Activated T-cell treated with anti-CD3 and anti-CD28 coated beads, Interleukin-2, amount 50 U/mL, for 4 hours (primary cell): ENCODE data around the gene ALDH7A1. TPM values are rescaled to one million over a fixed set of nuclear protein-coding genes. Genes with fewer than 3 reads are reported as not detected.
"Not testable (repeated sequence)": the region's sequence is repeated elsewhere in the genome, so short reads cannot be mapped to it uniquely, and the experiment has no call there.

Source experiments
- ATAC-seq, 2 donors: fragments of 200-7000 bp; cut with Tn5 transposase; one replicate each; pipeline ENCODE4 v1.10.0; 2021
- DNase-seq: peaks from one replicate; pipeline ENCODE4 v3.0.0-alpha.2; 2020
- H3K27me3 Mint-ChIP-seq: one replicate; pipeline ENCODE4 v1.8.0; 2021; ENCODE audit warnings: low read depth, mixed read lengths
- H3K36me3 Mint-ChIP-seq: one replicate; pipeline ENCODE4 v1.8.0; 2022; ENCODE audit warnings: mixed read lengths; ENCODE audit not compliant: insufficient read depth
- H3K4me1 Mint-ChIP-seq: one replicate; pipeline ENCODE4 v1.8.0; 2021; ENCODE audit warnings: low read depth, mixed read lengths
- H3K4me3 Mint-ChIP-seq: one replicate; pipeline ENCODE4 v1.8.0; 2021; ENCODE audit warnings: mild to moderate bottlenecking, moderate library complexity, mixed read lengths
- H3K9me3 Mint-ChIP-seq: one replicate; pipeline ENCODE4 v1.8.0; 2021; ENCODE audit warnings: mixed read lengths
- total RNA-seq, 3 donors: library from RNA; stranded (reverse); gene quantifications; one replicate each; pipeline ENCODE4 v1.2.1, GENCODE V29; 2021

The ALDH7A1 gene
- total RNA-seq, 3 donors from 2014 or later = 1.1 to 1.5 (median 1.4) TPM

DNA sequence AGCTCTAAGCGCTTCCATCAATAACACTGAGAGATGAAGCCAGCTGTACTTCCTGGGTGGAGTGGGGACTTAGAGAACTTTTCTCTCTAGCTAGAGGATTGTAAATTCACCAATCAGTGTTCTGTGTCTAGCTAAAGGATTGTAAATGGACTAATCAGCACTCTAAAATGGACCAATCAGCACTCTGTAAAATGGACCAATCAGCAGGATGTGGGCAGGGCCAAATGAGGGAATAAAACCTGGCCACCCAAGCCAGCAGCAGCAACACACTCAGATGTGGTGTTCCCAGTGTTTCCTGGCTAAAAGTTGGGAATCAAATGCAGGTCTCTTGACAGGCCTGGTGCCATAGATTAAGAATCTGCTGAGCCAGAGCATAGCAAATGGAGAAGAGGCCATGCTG, 60.5 kb downstream of the ALDH7A1 start:
- no peak for ATAC-seq
- H3K9me3 Mint-ChIP-seq = no peaks in the 10 kb centered on the region
- no peak overlapping the region for H3K4me3 Mint-ChIP-seq
- DNase-seq = no peak
- no peaks in the 10 kb centered on the region for H3K4me1 Mint-ChIP-seq
- no peaks in the 10 kb centered on the region for H3K27me3 Mint-ChIP-seq
- no peaks in the 10 kb centered on the region for H3K36me3 Mint-ChIP-seq

DNA sequence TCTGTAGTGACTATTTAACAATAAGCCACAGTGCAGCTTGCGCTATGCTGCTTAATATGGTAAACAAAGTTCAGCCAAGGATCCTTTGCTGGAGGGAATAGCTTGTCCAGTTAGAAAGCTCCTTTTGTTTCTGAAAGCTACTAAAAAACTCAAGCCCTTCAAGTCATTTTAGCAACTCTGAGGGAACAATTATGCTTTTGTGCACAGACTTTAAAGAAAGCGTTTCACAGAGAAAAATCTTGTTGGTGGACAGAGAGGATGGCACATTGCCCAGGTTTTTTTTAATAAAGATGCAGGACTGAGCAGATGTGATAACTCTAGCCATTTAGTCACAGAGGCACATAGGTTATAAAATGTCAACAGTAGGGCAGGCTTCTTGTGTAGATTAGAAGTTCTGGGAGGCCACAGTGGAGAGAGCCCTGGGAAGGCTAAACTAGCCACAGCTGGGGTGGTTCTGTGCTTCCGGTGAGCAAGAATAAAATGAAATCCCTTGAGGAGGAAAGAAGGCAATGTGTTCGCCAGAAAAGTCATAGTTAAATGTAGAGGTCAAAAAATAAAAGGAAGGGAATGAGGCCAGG, 63.4 kb downstream of the ALDH7A1 start:
- Mint-ChIP-seq H3K9me3 (no peaks in the 10 kb centered on the region), H3K4me1 (no peaks in the 10 kb centered on the region), H3K36me3 (no peaks in the 10 kb centered on the region), H3K4me3 (no peak overlapping the region), H3K27me3 (no peaks in the 10 kb centered on the region)
- no peak for DNase-seq
- ATAC-seq = no peak

DNA sequence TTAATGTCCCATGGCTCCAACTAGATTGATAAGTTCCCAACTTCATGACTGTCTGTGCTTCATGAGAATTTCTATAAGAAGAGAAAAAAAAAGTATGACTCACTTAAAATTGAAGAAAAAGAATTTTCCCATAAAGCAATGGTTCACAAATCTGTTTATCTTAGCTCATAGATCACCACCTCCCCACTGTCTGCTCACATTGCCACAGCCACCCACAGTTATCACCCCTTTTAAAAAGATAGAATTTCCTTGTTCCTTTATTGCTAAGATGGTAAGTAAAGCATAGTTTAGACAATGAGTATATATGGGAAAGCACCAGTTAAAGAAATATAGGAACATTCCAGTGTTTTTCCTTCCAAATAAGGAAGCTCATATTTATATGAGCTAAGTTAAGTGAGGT, 67.1 kb downstream of the ALDH7A1 start:
- DNase-seq = no peak
- H3K27me3 Mint-ChIP-seq = no peaks in the 10 kb centered on the region
- no peaks in the 10 kb centered on the region for H3K36me3 Mint-ChIP-seq
- H3K9me3 Mint-ChIP-seq = no peaks in the 10 kb centered on the region
- no peak for ATAC-seq
- H3K4me3 Mint-ChIP-seq = no peak overlapping the region
- H3K4me1 Mint-ChIP-seq = no peaks in the 10 kb centered on the region

DNA sequence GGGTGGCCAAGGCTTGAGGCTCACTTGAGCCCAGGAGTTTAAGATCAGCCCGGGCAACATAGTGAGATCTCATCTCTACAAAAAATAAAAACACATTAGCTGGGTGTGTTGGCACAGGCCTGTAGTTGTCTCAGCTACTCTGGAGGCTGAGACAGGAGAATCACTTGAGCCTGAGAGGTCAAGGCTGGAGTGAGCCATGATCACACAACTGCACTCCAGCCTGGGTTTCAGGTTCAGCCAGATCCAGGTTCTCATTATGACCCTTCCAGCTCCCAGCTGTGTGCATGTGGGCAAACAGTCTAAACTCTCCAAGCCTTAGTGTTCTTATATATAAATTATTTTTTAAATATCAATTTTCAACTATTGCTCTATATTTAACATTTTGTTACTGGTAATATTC, 67.9 kb downstream of the ALDH7A1 start:
- Mint-ChIP-seq H3K36me3 (no peaks in the 10 kb centered on the region), H3K4me3 (no peak overlapping the region), H3K9me3 (no peaks in the 10 kb centered on the region), H3K27me3 (no peaks in the 10 kb centered on the region), H3K4me1 (no peaks in the 10 kb centered on the region)
- DNase-seq = no peak
- no peak for ATAC-seq

DNA sequence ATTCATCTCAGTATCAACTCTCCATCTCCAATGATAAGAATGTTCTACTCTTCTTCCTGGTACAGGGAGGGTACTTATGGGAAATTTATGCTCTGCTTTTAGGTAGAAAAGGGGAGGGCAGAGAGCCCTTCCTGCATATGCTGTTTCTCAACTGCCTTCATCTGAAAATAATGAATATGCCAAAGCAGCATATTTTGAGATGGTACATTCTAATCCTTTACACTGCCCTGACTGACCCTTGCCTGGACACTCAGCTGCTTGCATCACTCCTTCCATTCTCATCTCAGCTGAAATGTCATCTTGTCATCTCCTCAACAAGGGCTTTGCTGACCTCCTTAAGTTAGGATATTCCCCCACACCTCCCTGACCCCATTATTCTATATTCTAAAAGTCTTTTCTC, 68.5 kb downstream of the ALDH7A1 start:
- Mint-ChIP-seq H3K36me3 (no peaks in the 10 kb centered on the region), H3K4me3 (no peak overlapping the region), H3K27me3 (no peaks in the 10 kb centered on the region), H3K9me3 (no peaks in the 10 kb centered on the region), H3K4me1 (no peaks in the 10 kb centered on the region)
- DNase-seq = no peak
- no peak for ATAC-seq

DNA sequence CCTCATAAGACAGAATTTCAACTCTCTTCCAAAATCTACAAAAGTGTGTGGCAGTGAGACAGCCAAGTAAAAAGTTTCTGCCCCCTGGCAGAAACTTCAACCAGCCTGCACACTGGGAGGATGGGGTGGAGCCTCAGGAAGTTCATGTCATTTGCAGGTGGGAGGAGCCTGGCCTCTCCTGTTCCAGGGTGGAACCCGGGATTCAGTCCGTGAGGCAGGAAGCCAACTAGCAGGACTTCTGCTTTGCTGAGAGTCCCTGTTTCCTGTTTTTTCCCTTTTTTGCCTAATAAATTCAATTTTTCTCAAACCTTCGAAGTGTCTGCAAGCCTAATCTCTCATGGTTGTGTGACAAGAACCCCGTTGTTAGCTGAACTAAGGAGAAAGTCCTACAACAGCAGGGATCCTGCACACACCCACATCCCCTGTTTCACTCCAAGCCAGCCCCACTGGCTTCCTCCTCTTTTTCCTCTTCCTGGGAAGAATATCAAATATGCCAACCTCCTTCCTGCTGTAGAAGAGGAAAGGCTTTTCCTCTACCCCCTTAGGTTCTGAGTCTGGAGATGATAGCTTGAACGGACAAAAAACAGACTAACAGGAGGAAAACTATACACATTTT, 69.3 kb downstream of the ALDH7A1 start:
- H3K27me3 Mint-ChIP-seq = no peaks in the 10 kb centered on the region
- no peak for DNase-seq
- H3K4me3 Mint-ChIP-seq = no peak overlapping the region
- no peaks in the 10 kb centered on the region for H3K4me1 Mint-ChIP-seq
- ATAC-seq = no peak
- no peaks in the 10 kb centered on the region for H3K36me3 Mint-ChIP-seq
- H3K9me3 Mint-ChIP-seq = no peaks in the 10 kb centered on the region

DNA sequence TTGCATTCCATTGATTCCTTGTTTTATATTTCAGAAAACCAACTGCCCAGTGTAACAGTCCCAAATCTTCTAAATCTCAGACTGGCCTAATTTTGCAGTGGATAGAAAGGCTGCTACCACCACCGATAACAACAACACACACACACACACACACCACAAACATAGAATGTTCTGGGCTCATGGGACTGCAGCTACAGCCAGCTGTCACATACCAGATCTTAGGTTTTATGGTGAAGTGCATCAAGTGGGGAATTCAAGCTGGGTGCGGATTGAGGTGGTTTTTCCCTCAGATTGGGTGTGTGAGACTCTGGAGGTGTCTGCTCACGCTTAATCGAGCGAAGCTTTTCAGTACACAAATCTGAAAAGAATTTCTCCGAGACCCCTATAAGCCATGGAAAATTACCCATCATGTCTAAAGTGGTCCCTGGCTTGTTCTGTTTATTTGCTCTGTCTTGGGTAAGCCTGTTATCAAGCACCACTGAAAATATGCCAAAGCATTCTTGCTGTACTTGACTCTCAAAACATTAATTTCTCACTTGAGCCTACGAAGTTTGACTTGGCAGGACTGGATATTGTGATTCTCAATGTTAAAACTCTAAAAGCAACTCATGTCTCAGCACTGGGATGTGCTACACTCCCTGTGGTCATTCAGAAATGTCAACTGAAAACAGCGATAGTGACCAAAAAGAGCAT, 71.1 kb downstream of the ALDH7A1 start:
- no peaks in the 10 kb centered on the region for H3K9me3 Mint-ChIP-seq
- H3K27me3 Mint-ChIP-seq = no peaks in the 10 kb centered on the region

DNA sequence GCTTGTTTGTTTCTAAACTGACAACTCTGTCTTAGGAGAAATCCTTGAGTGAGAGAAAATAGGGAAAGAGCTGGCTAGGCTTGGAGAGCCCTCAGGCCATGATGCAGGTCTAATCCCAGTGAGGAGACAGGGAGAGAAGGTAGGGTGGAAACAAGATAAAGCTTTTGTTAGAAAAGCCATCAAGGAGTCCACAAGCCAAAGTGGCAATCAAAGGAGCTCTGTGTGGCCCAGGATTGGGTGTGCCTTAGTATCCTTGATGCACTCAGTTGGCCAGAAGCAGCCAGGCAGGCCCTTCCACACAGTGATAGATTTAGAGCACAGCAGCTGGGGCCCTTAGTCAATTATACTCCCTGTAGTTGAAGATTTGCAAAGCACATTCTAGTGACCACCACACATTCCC, 73.9 kb downstream of the ALDH7A1 start:
- Mint-ChIP-seq H3K36me3 (no peaks in the 10 kb centered on the region), H3K27me3 (no peaks in the 10 kb centered on the region), H3K4me3 (no peak overlapping the region), H3K9me3 (no peaks in the 10 kb centered on the region), H3K4me1 (no peaks in the 10 kb centered on the region)
- ATAC-seq (no peak), DNase-seq (no peak)

More for the DNA sequence above, 71.1 kb downstream of the ALDH7A1 start:
- ATAC-seq (no peak), DNase-seq (no peak)
- Mint-ChIP-seq H3K36me3 (no peaks in the 10 kb centered on the region), H3K4me3 (no peak overlapping the region), H3K4me1 (no peaks in the 10 kb centered on the region)

DNA sequence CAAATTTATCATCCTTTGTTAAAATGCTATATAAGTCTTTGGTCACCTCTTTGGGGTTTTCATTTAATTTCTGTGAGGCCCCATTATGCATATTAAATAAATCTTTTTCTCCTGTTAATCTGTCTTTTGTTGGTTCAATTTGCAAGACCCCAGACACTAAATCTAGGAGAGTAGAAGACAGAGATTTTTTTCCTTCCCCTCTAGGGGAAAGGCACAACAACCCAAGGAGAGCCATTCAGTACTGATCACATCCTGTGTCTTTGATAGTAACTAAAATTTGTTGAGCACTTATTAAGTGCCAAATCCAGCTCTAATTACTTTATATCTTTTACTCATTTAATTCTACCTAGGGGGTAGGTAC, 74.4 kb downstream of the ALDH7A1 start:
- ATAC-seq (no peak), DNase-seq (no peak)
- Mint-ChIP-seq H3K4me1 (no peaks in the 10 kb centered on the region), H3K4me3 (no peak overlapping the region), H3K36me3 (no peaks in the 10 kb centered on the region), H3K9me3 (no peaks in the 10 kb centered on the region), H3K27me3 (no peaks in the 10 kb centered on the region)

DNA sequence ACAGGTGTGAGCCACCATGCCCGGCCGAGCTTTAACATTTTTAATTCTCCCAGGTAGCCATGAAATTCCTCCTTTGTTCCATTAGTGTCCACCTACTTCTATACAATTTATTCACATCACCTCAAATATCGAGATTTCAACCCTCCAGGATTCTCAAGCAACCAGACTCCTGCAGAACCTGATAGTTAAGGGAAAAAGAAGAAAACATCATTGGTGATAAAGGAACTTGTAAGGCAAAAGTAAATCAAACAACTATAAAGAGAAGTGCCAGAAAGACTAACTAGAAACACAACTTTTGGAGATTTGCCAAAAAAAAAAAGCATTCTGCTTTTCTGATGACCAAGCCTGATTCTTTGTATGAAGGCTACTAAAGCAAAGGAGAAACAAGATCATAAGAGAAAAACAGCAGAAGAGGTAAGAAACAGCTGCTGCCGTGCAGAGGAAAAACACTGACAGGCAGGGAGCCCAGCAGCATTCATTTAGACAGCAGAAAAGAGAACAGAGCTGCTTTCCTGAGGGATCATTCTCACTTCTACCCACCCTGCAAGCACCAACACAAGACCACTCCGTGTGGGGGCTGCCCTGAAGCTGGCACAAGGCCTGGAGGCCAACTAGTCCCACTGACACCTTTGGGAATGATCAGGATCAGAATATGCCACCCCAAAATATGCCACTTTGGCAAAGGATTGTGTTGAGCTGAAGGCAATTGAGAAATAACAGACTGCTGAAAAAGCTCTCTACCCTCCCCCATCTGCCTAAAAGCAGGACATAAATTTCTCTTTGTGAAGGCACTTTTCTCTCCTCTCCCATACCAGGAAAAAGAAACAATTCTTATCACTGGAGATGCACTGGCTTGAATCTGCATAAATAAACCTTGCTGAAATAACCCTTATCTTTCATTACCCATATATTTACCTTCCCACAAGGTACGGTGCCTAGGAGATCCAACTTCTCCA, 75.1 kb downstream of the ALDH7A1 start:
- no peaks in the 10 kb centered on the region for H3K36me3 Mint-ChIP-seq
- H3K27me3 Mint-ChIP-seq = no peaks in the 10 kb centered on the region
- H3K4me1 Mint-ChIP-seq = no peaks in the 10 kb centered on the region
- no peaks in the 10 kb centered on the region for H3K9me3 Mint-ChIP-seq
- no peak overlapping the region for H3K4me3 Mint-ChIP-seq
- no peak for ATAC-seq
- no peak for DNase-seq

DNA sequence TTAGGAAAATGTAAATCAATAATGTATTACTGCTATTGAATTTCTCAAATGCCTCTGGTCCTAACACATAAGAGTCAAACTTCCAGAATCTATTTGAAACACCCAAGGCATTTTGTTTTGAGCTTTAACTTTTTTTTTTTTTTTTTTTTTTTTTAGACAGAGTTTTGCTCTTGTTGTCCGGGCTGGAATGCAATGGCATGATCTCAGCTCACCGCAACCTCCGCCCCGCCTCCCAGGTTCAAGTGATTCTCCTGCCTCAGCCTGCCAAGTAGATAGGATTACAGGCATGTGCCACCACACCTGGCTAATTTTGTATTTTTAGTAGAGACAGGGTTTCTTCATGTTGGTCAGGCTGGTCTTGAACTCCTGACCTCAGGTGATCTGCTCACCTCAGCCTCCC, 75.8 kb downstream of the ALDH7A1 start:
- H3K4me3 Mint-ChIP-seq, DNase-seq, H3K27me3 Mint-ChIP-seq: not testable (repeated sequence)

DNA sequence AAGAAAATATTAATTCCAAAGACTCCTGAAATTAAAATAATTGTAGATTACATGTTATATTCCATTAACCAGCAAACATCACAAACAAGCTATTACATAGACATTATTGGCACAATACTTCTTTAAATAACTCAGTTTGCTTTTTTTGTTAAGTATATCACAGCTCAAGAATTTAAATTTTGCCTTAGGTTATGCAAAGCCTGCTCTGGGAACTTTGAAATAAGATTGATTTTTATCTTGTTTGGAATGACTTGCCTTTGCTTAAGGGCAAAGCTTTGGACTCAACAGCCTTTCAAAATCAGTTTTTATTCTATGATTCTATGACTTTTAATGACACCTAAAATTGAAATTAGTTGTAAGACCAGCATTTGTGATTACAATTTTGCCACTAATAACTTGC, 78.2 kb downstream of the ALDH7A1 start:
- Mint-ChIP-seq H3K4me3 (no peak overlapping the region), H3K36me3 (no peaks in the 10 kb centered on the region), H3K27me3 (no peaks in the 10 kb centered on the region), H3K9me3 (no peaks in the 10 kb centered on the region), H3K4me1 (peaks cover 3% of the 10 kb centered on the region)
- DNase-seq = no peak
- no peak for ATAC-seq

More for the DNA sequence above, 75.8 kb downstream of the ALDH7A1 start:
- not testable (repeated sequence) for H3K9me3 Mint-ChIP-seq, H3K36me3 Mint-ChIP-seq, H3K4me1 Mint-ChIP-seq, ATAC-seq

DNA sequence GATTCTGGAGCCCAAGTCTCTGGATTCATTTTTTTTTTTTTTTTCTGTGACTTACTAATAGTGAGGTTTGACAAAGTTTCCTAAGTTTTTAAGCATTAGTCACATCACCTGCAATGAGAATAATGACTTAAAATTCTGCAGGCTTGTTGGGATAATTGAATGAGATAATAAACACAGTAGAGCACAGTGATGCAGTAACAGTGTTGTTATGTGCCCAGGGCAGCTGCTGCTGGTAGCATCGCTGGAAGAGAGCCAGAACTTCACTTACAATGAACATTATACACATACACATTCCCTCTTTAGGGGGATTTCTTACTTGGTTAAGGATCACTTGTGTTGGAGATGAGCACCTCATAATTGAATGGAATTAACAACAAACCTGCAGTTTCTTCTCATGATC, 78.9 kb downstream of the ALDH7A1 start:
- Mint-ChIP-seq H3K36me3 (no peaks in the 10 kb centered on the region), H3K4me1 (peaks cover 3% of the 10 kb centered on the region)

DNA sequence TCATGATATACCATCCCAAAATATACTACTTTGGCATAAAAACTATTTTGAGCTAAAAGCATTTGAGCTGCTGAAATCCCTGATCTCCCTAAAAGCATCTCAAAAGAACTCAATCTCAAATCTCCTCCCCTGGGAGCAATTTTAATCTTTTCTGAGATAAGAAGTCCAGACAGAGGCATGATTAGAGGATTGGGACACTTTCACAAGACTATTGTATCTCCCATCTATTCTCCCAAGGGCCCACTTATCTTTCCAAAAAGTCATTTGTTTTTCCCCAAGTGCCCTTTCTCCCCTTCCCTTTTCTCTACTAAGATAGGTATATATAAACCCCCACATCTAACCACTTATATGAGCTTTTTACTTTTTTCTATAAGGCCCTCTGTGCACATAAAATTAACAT, 79.7 kb downstream of the ALDH7A1 start:
- Mint-ChIP-seq H3K9me3 (no peaks in the 10 kb centered on the region), H3K27me3 (no peaks in the 10 kb centered on the region), H3K4me3 (no peak overlapping the region), H3K4me1 (peaks cover 11% of the 10 kb centered on the region), H3K36me3 (no peaks in the 10 kb centered on the region)
- DNase-seq (no peak), ATAC-seq (no peak)

More for the DNA sequence above, 78.9 kb downstream of the ALDH7A1 start:
- DNase-seq = no peak
- no peak for ATAC-seq
- Mint-ChIP-seq H3K9me3 (no peaks in the 10 kb centered on the region), H3K4me3 (no peak overlapping the region), H3K27me3 (no peaks in the 10 kb centered on the region)
